Effector memory CD4-positive, alpha-beta T cell (primary cell): Measurements from ENCODE around the gene GLS.

Experiments
- DNase-seq, 3 donors: peaks; one replicate each; pipeline ENCODE4 v3.0.0-alpha.2; 2020
- H3K27ac ChIP-seq: 2 replicates; pipeline ENCODE4 v1.7.0; 2013; ENCODE audit warnings: mild to moderate bottlenecking, low read length, moderate library complexity; ENCODE audit not compliant: insufficient read depth, poor library complexity, severe bottlenecking
- H3K27me3 ChIP-seq: replicated peaks from 2 replicates; pipeline ENCODE4 v1.7.0; 2013; ENCODE audit warnings: mild to moderate bottlenecking, low read length; ENCODE audit not compliant: insufficient read depth, control insufficient read depth, poor library complexity, severe bottlenecking
- H3K36me3 ChIP-seq: 2 replicates; pipeline ENCODE4 v1.7.0; 2013; ENCODE audit warnings: mild to moderate bottlenecking, low read length, moderate library complexity; ENCODE audit not compliant: control insufficient read depth, insufficient read depth
- H3K4me1 ChIP-seq: 2 replicates; pipeline ENCODE4 v1.7.0; 2013; ENCODE audit warnings: low read length, mild to moderate bottlenecking; ENCODE audit not compliant: control insufficient read depth, insufficient read depth, poor library complexity, severe bottlenecking
- H3K4me3 ChIP-seq: 2 replicates; pipeline ENCODE4 v1.7.0; 2013; ENCODE audit warnings: low read length, low read depth, mild to moderate bottlenecking; ENCODE audit not compliant: insufficient read depth, poor library complexity, severe bottlenecking
- H3K9me3 ChIP-seq: 2 replicates; pipeline ENCODE4 v1.7.0; 2013; ENCODE audit warnings: mild to moderate bottlenecking, low read length, moderate library complexity; ENCODE audit not compliant: control insufficient read depth
- total RNA-seq, 3 donors: gene quantifications; one replicate each; lab custom pipeline; 2026; lab: John Stamatoyannopoulos, UW

Gene GLS
- 257 to 312 (median 261) reads per million in 3 donors for total RNA-seq

DNA sequence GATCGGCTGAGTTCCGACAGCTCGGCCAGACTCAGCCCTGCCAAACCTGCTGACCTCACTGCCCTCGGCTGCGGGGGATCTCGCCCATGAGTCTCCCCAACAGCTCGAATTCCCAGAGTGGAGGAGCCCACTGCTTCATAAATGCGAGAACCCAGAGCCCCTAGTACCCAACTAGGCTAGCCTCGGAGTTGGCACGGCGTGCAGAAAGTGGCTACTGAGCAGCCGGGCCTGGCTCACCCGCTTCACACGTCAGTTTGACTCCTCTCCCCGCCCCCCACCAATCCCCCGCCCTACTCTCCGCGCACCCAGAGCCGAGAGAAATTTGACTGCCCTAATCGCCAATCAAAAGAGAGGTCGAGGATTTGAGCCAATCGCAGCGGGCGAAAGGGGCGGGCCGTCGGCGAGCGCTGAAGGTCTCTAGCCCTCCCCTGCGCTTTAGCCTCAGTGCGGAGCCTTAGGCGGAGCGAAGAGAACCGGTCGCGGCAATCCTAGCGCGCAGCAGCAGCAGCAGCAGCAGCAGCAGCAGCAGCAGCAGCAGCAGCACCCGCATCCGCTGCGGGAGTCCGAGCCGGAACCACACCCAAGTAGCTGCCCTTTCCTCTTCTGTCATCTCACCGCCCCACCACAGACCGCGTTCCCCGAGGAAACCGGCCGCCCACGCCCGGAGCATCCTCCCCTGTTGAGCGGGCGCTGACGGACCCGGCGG lies at the start of gene GLS:
Gene GLS (plus strand): TSS at position 444 of the 706 bp plus-strand sequence. CDS start 264 bp downstream, outside the sequence.
- Histone ChIP-seq H3K36me3 (no peaks in the 10 kb centered on the region), H3K27me3 (no peaks in the 10 kb centered on the region), H3K4me3 (peak within 1 kb of the TSS; percentile 83), H3K4me1 (peaks cover 27% of the 10 kb centered on the region), H3K27ac (peak within 1 kb of the TSS; percentile 94), H3K9me3 (no peaks in the 10 kb centered on the region)
- DNase-seq = peak; percentile 94 to 95 (median 95)

DNA sequence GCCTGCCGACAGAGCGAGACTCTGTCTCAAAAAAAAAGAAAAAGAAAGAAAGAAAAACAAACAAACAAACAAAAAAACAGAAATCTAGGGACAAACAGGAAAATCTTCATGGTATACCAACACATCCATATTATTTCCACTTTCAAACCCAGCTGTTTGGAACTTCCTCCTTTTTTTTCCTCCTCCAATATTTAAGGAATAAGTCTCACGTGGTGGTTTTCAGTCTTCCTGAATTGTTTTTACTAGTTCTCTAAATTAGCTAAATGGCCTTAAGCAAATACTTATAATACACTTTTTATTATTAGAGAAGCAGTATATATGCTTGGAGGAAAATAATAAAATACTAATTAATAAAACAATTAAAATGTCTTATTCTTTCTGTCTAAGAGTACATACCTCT lies 48.7 kb upstream of the GLS start:
- H3K27me3 ChIP-seq = no peaks in the 10 kb centered on the region
- DNase-seq = no peak
- no peak overlapping the region for H3K27ac ChIP-seq

DNA sequence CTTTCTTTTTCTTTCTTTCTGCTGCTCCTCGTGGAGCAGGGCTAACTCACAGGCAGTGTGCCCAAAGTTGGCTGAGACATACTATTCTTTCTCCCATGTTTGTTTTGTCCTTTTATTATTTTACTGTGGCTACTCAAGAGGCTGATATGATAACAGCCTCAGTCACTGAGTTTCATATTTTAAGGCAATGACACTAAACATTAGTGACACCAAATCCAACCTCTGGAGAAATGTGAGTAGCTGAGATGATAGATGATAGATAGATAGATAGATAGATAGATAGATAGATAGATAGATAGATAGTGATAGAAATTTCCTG lies 45.8 kb upstream of the GLS start:
- H3K27me3 ChIP-seq = no peaks in the 10 kb centered on the region
- no peak overlapping the region for H3K27ac ChIP-seq
- H3K36me3 ChIP-seq = no peaks in the 10 kb centered on the region
- H3K4me1 ChIP-seq = no peaks in the 10 kb centered on the region
- no peak overlapping the region for H3K4me3 ChIP-seq
- no peaks in the 10 kb centered on the region for H3K9me3 ChIP-seq
- DNase-seq = no peak

More for the DNA sequence above, 48.7 kb upstream of the GLS start:
- Histone ChIP-seq H3K9me3 (no peaks in the 10 kb centered on the region), H3K4me3 (no peak overlapping the region), H3K36me3 (no peaks in the 10 kb centered on the region), H3K4me1 (no peaks in the 10 kb centered on the region)

DNA sequence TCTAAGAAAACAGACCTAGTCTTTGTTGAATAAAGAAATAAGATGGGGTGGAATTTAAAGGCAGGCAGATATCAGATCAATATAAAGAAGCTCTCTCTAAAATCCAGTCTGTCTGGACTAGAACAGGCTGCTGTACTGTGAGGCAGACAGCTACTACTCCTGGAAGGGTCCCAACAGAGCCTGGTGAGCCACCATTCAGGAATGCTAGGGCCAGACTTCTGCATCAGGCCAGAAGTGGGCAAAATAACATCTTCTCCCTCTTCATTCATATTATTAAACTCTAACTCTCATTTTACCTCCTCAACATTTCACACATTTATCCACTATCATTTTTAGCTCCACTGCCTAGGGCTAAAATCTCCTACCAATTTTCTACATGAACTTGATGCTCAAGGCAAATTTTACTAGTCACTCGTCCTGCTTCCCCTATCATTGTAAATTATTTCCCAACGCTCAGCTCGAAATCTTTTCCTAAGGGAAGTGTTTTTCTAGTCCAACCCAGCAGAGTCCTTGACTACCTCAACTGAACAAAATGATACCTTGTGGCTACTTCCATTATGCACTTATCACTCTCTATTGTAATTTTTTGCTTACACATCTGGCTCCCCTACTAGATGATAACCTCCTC lies 45.2 kb upstream of the GLS start:
- Histone ChIP-seq H3K4me3 (no peak overlapping the region), H3K27ac (no peak overlapping the region), H3K36me3 (no peaks in the 10 kb centered on the region), H3K4me1 (no peaks in the 10 kb centered on the region), H3K27me3 (no peaks in the 10 kb centered on the region), H3K9me3 (no peaks in the 10 kb centered on the region)
- no peak for DNase-seq

DNA sequence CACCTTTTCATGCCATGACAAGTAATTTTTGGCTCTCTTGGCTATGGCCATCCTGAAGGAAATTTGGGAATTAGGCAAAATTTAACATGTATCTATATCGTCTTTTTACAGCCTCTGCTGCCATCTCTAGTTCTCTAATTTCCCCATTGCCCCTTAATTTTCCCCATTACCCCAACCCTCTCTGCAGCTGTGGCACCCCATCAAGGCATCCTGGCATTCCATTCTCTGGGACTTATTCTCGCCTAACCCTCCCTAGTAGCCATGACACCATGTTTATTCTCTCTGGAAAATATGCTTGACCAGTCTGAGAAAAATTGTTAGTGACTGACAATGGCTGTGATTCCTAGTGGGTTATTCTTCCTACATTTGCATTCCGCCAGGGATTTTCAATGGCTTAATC lies 43.9 kb upstream of the GLS start:
- H3K4me1 ChIP-seq = no peaks in the 10 kb centered on the region
- no peak overlapping the region for H3K4me3 ChIP-seq
- H3K9me3 ChIP-seq = no peaks in the 10 kb centered on the region
- H3K27ac ChIP-seq = no peak overlapping the region
- H3K27me3 ChIP-seq = no peaks in the 10 kb centered on the region
- no peak for DNase-seq
- no peaks in the 10 kb centered on the region for H3K36me3 ChIP-seq

DNA sequence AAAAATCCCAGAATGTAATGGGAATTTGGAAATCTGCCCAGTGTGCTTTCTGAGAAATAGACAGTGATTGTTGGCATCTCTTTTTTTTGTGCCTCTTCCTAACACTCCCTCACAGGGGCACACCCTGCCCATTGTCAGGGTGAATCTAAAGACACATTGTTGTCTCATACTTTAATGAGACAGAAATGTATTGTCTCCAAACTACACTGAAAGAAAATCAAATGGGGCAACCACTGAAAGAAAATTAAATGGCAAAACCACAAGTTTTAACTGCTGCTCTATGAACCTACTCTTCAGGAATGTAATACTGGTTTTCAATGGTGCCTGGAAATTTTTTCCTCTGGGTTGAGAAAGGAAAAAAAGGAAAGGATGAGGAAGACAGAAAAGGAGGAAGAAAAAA lies 43.2 kb upstream of the GLS start:
- Histone ChIP-seq H3K27ac (no peak overlapping the region), H3K4me3 (no peak overlapping the region), H3K9me3 (no peaks in the 10 kb centered on the region), H3K36me3 (no peaks in the 10 kb centered on the region), H3K27me3 (no peaks in the 10 kb centered on the region), H3K4me1 (no peaks in the 10 kb centered on the region)
- no peak for DNase-seq

DNA sequence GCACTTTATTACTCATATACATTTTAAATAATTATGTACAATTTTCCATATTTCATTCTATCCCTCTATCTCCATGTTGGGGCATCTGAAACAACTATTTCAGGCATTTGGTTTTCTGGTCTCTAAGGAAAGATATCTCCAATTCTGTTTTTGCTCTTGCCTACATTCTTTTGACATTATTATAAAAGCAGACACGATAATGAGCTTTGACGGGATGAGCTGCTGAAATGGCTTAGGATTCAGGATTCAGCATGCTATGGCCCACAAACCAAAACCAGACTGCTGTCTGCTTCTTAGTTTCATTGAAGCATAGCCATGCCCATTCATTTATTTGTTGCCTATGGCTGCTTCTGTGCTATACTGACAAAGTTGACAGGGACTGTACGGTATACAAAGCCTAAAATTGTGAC lies 42.7 kb upstream of the GLS start:
- H3K27ac ChIP-seq = no peak overlapping the region
- H3K27me3 ChIP-seq = no peaks in the 10 kb centered on the region
- DNase-seq = no peak
- H3K4me3 ChIP-seq = no peak overlapping the region
- H3K4me1 ChIP-seq = no peaks in the 10 kb centered on the region
- no peaks in the 10 kb centered on the region for H3K9me3 ChIP-seq
- H3K36me3 ChIP-seq = no peaks in the 10 kb centered on the region

DNA sequence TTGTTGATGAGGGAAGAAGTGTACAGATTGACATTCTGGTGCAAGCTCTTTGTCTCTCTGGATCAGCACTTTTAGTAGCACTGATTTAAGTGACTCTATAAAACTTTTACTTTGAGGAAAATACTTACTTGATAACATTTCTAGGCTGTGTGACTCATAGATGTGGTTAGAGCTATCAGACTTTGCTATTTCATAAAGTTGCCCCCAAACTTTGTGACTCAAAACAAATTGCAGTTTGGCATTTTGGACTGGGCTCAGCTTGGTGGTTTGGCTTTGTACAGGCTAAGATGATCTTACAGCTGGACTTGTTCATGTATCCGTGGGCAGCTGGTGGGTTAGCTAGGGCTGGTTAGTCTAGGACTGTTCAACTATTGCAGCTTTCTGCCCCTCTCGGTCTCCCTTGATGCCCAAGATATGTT lies 42.1 kb upstream of the GLS start:
- Histone ChIP-seq H3K36me3 (no peaks in the 10 kb centered on the region), H3K4me3 (no peak overlapping the region), H3K9me3 (no peaks in the 10 kb centered on the region), H3K27ac (no peak overlapping the region), H3K27me3 (no peaks in the 10 kb centered on the region), H3K4me1 (no peaks in the 10 kb centered on the region)
- no peak for DNase-seq

DNA sequence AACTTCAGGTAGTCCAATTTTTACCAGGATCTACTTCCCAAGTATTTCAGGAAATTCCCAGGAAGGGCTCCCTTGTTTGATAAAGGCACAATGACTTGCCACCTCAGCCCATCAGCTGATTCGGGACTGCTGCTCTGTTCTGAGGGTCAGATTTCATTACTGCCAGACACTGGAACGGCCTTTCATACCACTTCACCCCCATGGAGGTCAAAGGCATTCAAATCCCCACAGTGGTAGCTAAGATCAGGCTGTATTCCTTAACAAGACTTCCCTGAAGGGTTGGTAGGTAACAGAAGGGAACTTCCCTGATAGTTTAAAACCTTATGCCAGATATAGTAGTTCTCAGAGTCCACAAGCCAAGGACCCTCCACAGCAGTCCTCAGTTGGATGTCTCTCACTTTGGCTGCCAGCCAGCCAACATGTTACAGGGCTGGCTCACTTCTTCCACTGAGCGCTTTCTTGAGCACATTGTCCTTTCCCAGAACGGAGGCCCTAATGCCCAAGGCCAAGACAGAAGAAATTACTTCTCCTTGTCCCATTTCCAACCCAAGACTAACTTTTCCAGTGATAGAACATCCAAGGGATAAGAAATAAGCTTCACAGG lies 40.0 kb upstream of the GLS start:
- Histone ChIP-seq H3K4me1 (no peaks in the 10 kb centered on the region), H3K36me3 (no peaks in the 10 kb centered on the region), H3K27me3 (no peaks in the 10 kb centered on the region), H3K27ac (no peak overlapping the region), H3K9me3 (no peaks in the 10 kb centered on the region), H3K4me3 (no peak overlapping the region)
- no peak for DNase-seq
